ENCODE measurements around the gene COL4A2.

The COL4A2 gene

DNA sequence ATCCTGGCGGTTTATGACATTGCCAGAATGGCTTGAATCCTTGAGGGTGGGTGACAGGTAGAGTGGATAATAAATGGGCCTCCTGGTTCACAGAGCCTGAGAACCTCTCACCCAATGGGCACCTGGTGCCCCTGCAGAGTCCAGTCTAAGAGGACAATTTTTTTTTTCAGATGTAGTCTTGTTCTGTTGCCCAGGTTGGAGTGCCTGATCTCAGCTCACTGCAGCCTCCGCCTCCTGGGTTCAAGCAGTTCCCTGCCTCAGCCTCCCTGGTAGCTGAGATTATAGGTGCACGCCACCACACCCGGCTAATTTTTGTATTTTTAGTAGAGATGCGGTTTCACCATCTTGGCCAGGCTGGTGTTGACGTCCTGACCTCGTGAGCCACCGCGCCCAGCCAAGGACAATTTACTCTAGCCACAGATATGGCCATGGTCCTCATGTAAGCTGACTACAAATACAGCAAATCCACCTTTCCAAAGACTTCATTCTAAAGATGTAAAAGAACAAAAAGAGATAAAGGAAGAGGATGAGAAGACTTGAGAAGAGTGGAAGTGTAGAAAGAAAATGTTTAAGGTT lies 33.0 kb downstream of the COL4A2 start:
- no peak for DNase-seq (ENCODE audit: low read depth in 2 of 2)

DNA sequence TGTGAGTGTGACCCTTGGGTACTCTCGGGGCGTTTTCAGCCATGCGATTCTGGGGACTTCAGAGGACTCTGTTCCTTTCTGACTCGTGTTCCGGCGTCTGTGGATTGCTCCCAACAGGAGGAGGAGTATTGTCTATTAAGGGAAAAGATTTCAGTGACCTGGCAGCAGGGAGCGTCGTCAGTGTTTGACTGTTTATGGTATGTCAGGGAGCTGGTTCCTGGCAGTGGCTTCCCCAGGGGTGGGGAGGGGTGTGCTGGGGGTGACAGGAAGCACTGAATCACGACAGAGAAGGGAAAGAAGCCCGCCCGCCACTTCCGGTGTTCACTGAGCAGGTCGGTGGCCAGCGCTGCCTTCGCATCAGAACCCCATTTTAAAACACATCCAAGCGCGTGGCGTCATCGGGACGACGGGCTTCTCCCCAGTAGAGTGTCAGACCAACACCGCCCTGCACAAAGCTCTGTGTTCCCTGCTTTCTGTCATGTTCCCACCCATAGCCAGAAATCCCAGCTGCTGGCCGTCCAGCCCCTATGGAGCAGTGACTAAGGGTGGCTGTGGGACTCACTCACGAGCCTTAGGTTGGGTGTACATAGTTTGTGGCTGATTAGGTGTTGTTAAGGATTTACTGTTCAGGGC lies 33.8 kb downstream of the COL4A2 start:
- peak; percentile 6 to 12 for DNase-seq (ENCODE audit: low read depth in 2 of 2)

DNA sequence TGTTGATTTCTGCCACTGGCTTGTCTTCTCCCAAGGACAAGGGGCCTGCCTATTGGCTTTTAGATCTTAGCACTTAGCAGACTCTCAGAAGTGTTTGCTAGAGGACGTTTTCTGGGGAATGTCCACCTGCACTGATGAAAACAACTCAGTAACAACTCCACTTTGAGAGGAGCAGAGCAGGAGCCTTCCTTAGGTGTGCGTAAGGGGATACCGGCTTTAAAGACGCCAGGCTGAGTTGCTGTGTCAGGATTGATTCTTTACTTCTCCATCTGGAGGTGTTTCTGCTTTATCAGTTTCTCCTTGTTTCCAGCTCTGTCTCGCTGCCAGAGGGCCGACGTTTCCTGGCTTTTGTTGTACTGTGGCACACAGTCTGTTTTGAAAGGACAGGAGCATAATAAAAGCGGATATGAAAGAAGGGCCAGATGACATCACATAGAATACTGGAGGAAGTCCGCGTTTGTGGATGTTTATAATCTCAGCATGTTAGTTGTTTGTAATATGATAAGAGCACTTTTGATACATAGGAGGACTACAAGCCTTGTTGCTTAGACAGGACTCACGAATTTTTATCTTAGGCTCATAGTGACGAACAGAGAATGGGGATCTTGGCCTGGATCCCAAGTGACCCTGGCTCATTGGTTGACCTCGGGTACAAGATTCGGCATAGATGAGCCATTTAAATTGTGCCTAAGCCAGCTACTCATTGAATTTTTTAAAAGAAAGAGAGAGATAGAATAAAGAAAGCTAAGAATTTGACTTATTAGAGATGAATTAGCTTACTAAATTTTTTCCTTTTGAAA lies 34.6 kb downstream of the COL4A2 start:
- DNase-seq (ENCODE audit: low read depth in 2 of 2): no peak

DNA sequence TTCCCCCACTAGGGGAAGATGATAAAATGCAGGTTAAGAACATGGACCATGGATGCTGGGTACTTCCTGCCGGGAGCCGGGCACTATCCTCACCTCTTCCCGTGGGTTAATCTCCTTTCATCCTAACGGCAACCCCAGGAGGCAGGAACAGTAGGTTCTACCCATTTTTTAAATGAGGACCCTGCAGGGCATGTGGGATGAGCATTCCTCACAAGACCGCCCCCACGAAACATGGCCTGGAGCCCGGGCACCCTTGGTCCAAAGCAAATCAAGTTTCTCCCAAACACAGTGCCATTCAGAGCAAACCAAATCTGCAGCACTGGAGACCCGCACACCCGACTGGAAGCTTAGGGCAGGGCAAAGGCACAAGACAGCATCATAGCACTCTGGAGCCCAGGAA lies 35.4 kb downstream of the COL4A2 start:
- no peak for DNase-seq (ENCODE audit: low read depth in 2 of 2)

- DNase-seq (ENCODE audit: low read depth in 2 of 2): no peak
Observed at GRCh38 chr13:110343241-110343865, 36.3 kb downstream of the COL4A2 start.

DNA sequence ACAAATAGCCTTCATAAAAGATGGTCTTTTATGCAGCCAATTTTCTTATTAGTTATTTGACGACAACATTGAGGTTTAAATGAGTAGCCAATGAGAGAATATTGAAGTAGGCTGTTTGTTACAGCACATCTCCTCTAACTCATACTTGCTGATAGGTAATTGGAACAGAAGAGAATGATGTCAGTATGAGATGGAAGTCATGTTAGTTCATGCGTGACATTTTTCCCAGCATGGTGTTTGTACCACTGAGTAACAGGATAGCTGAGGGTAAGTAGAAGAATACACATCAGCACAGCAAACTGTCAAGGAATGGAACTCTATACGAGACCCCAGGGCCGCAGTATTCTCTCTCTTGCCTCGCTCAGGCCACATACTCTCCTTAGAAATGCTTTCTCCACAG lies 37.2 kb downstream of the COL4A2 start:
- no peak for DNase-seq (ENCODE audit: low read depth in 2 of 2)

- DNase-seq (ENCODE audit: low read depth in 2 of 2): no peak
Observed at GRCh38 chr13:110345266-110345665, 38.2 kb downstream of the COL4A2 start.

- no peak for DNase-seq (ENCODE audit: low read depth in 2 of 2)
Observed at GRCh38 chr13:110345701-110346100, 38.6 kb downstream of the COL4A2 start.

DNA sequence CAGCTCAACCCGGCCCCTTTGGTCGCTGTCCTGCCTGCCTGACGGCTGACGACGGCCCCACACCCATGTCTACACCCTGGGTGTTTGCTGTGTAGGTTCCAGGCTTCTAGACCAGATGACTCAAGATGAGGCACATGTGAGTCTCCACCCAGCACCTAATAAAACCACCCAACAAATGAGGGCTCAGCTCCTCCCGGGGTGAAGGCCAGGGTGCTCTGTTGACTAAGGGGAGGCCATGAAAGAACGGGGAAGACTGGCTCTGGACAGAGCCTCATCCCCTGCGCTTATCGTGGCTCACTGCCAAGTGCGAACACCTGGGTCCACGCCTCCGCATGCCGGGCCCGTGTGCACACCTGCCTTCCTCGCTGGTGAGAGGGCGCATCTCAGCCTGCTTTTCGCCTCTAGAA lies 39.6 kb downstream of the COL4A2 start:
- no peak for DNase-seq (ENCODE audit: low read depth in 2 of 2)

DNA sequence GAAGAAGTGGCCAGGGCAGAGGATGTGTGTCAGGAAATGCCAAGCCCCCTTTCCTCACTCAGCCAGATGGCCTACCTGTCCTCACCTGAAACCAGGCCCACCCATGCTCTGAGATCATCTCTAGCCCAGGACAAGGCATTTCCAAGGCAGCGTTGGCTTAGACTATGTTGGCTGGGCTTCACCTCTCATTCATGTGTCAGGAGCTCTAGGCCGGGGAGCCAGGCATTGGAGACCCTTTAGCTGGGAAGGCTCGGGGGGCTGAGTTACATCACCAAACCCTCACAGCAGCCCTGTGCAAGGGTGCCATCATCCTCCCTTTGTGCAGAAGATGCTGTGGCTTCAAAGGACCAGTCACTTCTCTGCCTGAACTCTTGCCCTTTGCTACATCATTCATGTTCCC lies 40.0 kb downstream of the COL4A2 start:
- DNase-seq (ENCODE audit: low read depth in 2 of 2): no peak

- DNase-seq (ENCODE audit: low read depth in 2 of 2): no peak
Observed at GRCh38 chr13:110347535-110348308, 40.6 kb downstream of the COL4A2 start.

- no peak for DNase-seq (ENCODE audit: low read depth in 2 of 2)
Observed at GRCh38 chr13:110348309-110349105, 41.4 kb downstream of the COL4A2 start.

DNA sequence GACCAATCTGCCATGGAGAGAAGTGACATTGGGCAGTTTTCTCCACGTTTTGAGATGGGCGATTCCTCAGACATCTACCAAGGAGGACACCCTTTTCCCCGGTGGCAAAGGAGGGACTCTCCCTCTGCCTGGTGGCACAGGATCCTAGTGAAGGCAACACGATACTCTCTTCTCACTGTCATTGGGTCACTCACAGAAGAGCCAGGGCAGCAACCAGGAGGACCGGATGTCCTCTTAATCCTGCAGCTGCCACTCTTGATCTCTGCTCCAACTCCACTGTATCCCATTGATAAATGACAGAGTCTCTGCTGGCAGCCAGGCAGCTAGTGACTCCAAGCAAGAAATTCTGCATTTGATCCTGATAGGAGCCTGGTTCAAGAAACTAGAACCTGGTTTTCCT lies 42.2 kb downstream of the COL4A2 start:
- DNase-seq (ENCODE audit: low read depth in 2 of 2): no peak

DNA sequence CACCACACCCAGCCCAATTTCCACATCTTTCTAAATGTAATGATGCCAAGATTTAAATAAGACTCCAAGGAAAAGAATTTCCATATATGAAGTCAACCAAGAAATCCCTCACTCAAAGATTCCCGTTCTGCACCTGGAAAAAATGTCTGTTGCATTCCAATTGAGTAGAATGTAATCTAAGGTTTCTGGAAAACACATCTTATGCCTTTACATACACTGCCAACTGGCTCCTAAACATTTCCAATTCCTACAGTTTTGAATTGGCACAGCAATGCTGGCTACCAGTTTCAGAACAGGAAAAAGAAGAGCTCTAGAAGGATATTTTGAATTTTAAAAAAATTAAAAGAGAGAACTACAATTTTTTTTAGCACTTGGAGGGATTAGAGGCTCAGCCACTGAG lies 43.0 kb downstream of the COL4A2 start:
- DNase-seq (ENCODE audit: low read depth in 2 of 2): no peak

DNA sequence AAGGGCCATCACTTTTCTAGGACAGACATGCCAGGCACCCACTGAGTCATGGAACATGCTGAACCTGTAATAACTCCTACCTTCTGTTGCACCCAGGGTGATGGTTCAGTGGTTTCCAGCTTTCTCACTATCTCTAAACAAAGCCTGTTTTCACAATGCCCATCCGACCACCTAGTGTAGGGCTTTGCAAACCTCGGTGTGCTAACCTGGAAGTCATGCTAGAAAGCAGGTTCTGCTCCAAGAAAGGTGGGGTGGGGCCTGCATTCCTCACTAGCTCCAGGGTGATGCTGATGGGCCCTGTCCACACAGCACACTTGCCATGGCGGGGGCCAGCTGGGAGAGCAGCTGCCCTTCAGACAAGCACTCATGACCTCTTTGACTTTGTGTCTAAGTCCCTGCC lies 43.4 kb downstream of the COL4A2 start:
- no peak for DNase-seq (ENCODE audit: low read depth in 2 of 2)

DNA sequence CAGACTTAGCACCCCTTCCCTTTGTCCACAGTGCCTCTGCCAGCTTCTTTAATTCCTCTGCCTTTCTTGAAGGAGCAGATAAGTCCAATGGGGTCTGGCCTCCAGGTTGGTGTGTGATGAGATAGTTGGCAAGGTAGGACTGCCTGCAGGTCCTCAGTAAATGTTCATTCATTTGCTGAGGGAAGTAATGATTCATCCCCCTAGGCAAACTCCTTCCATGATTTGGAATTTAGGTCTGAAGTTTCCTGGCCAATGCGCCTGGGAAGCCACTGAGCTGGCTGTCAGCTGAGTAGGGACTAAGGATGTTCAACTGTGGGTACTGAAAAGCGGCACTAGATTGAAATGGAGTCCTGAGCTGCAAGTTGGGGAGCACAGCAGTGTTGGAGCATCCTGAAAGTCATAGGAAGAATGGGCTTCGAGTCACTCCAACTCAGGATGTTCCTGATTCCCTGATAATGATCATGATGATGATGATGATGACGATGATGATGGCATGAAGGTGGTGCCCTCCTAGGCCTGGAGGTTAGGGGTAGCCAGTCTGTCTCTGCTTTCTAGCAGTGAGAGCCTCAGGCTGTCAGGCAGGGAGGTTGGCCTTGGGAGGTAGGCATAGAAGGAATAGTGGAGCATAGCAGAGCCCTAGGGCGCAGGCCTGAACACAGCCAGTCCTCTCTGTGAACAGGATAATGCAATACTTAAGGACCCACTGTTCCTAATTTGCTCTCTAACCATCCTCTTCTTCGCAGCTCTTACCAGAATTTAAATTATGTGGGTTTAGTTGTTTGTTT lies 44.7 kb downstream of the COL4A2 start:
- DNase-seq (ENCODE audit: low read depth in 2 of 2): no peak

GRCh38 chr13:110352735-110353134 lies 45.7 kb downstream of the COL4A2 start:
- DNase-seq (ENCODE audit: low read depth in 2 of 2): no peak

DNA sequence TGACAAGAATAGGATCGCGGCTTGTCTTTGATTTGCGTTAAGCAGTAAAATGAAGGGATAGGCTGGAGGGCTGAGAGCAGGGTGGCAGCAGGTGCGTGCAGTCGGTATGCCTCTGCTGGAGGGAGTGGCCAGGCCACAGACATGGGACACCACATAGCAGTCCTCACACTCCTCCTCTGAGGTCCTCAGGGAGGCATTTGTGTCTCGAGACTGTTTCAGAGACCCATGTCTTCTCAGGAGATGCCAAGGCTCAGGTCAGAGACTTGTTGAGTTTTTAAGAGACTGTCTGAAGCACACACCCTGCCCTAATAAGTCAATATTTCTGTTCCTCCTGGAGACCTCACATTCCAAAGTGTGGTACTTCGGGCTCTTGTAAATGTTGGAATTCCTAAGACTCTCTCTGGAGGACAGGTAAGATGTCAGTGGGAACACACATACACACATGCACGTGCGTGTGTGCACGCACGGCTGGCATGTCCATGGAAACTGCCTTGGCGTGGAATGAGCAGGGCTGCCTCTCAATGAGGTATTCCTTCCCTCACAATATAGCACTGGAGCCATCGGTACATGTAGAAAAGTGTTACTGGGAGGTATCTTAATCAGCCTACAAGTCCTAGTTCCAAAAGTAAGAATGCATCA lies 46.4 kb downstream of the COL4A2 start:
- DNase-seq (ENCODE audit: low read depth in 2 of 2): no peak

DNA sequence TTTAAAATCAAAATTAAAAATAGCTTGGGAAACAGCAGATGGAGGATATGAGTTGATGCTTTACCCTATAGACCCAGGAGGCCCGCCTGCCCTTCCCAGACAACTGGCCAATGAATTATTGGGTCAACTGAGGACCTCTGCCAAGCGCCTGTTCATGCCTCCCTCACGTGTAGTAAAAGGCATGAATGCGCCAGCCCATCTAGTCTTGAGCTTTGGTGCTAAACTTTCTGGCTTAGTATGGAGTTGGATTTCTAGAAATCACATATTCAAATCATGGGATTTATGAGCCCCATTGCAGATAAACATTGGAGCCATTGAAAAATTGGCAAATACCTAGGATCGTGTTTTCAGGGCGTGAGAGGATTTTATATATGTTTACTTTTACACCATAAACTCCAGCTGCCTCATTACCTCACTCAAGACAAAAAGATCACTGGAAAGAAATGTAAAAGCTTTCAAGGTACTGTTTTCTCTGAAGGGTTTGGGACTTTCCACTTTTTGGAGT lies 47.1 kb downstream of the COL4A2 start:
- DNase-seq (ENCODE audit: low read depth in 2 of 2): no peak
